GM18526 (cell line): Measurements from ENCODE around the gene CFAP74.

Source experiments
- POLR2A ChIP-seq: IDR thresholded peaks from 3 replicates; pipeline ENCODE4 v1.6.1; 2011; ENCODE audit not compliant: insufficient read length; ENCODE audit errors: extremely low read depth

CFAP74 gene

GRCh38 chr1:1873186-1873585, 130.4 kb downstream of the CFAP74 start:
- no peak for TF ChIP-seq POLR2A

- TF ChIP-seq POLR2A, result no peak
Measured at GRCh38 chr1:1872329-1872994, 131.1 kb downstream of the CFAP74 start.
